HG02642 (cell line): ENCODE results near the gene FMR1.
A peak's percentile ranks its signal among the peaks of the same experiment; 100 is the strongest.

Source experiments
- ATAC-seq: cut with Tn5 transposase; IDR thresholded peaks from one replicate; pipeline ENCODE4 v1.9.1; 2021; ENCODE audit warnings: mild to moderate bottlenecking; ENCODE audit not compliant: unreplicated experiment, poor library complexity

FMR1 gene

DNA sequence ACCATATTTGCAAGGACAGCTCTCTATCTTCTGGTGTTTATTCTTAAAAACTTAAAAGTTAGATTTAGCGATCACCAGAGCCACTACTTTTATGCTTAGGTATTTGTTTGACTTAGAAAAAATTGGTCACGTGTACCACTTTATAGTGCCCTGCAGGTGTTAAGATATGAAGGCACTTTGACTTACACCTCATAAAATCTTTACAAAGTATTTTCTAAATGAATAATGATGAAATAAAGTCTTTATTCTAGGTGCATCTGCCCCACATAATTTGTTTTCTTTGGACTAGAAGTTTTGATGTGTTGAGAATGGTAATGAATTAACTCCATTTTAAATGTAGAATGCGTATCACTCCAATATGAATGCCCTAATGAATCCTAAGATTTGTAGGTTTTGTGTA, 2.9 kb downstream of the FMR1 start:
- no peak for ATAC-seq

DNA sequence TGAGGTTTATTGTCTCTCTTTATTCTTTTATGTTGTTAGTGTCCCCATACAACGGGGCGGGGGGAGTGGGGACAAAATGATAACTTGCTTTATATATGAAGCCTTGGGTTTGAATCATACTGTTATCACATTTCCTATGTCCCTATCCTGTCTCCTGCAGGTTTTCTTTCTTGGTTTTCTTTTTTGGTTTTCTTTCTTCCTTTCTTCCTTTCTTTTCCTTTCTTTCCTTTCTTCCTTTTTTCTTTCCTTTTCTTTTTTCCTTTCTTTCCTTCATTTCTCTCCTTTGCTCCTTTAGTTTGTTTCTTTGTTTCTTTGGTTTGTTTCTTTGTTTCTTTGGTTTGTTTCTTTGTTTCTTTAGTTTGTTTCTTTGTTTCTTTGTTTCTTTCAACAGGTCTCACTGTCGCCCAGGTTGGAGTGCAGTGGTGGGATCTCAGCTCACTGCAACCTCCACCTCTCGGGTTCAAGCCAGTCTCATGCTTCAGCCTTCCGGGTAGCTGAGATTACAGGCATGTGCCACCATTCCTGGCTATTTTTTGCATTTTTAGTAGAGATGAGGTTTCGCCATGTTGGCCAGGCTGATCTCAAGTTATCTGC, 4.8 kb downstream of the FMR1 start:
- ATAC-seq, result no peak

DNA sequence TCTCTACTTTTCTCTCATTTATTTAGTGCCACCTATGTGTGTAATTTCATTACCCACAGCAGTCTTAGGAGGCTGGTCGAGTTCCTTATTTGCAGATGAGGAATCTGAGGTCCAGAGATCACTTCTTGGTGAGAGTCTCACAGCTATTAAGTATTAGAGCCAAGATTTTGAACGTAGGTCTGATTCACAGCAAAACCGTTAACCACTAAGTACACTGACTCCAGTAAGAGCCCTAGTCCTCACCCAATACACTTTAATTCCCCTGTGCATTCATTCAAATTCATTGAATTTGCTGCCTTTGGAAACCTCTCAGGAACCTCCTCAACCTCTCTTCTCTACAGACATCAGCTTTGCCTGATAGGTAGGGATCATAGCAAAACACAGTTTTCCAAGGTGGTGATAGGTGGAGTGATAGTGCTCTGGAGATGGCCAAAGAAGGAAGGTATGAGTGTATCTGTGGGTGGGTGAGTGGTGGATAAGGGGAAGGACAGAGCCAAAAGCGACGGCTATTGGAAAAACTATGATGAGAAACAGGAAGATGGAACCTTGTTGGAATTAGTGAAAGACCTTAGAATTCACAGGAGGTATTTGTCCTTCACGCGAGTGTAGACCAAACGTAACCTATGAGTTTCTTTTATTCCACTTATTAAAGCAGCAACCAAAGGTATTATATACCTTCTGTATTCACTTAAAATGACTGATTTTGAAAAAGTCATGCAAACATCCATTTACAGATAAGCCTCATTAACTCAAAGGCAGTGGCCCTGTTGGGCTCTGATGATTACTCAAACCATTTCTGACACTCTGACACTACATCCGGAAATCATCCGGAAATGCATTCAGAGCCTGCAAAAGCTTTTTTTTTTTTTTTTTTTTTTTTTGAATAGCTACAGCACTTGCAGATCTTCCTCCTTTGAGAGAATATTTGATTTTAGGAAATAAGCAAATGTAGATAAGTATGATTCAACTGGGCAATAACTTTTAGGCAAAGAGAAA, 6.3 kb downstream of the FMR1 start:
- peak; percentile 89 for ATAC-seq

DNA sequence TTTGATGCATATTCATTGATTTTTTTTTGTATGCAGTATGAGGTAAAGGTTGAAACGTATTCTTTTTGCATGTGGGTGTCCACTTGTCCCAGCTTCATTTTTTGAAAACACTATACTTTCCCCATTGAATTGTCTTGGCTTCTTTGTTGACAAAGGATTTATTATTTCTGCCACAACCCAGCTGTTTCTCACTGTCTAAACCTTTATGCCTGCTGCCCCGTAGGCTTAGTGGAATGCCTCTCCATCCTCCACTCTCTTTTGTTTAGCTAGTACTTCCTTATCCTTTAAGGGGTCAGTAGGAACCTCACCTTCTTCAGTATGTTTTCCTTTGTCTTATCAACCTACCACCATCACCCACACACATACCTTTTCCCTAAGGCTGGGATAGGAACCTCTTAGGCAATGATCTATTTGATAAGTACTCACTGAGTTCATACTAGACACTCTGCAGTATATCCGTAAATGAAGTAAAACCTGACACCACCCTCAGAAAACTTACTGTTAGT, 8.5 kb downstream of the FMR1 start:
- ATAC-seq, result no peak

DNA sequence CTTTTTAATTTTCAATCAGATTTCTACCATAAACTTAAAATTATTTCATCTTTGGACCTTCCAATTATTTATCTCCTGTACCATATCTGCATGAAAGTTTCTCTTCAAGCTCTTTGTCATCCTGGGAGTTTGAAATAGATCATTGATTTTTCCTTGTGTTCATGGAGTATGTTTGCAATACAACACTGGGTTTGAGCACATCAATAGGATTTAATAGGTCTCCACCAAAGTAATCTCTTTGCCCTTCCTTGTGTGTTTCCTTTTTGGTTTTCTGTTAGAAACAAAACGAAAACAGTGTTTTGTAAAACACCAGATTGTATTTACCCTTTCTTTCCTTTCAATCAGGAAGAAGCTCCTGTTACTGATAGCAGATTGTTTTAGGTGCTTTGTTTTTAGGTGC, 11.9 kb downstream of the FMR1 start:
- ATAC-seq, result no peak

DNA sequence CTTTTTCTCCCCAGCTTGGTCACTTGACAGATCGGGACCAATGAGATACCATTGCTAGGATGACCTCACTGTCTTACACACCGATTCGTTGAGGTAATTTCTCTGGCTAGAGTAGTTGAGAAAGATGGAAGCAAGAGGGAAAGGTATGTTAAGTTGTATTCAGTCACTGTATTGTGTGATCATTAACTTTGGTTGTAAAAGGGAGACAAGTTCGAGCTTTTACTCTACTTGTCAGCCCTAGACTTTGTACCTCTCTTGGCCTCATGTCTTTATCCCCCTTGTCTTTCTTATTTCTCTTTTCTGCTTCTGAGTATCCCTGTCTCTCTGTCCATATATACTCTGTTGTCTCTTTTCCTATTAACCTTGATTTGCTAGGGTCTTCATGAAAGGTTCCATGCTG, 15.5 kb downstream of the FMR1 start:
- no peak for ATAC-seq

DNA sequence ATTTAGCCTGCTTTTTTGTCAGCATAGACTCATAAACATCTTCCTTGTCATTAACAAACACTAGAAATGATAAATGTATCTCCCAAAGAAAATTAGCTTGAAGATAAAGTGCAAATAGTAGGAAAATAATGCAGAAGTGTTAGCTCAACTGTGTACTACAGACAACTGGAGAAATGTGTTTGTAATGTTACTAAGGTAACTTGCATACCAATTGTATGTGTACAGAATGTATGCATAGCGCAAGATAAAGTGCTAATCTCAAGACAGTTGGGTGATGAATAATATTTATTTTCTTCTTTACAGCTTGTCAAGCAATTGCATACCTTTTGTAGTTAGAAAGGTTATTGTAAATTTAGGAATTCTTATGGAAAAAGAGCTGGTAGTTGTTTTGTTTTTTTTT, 22.1 kb downstream of the FMR1 start:
- no peak for ATAC-seq

DNA sequence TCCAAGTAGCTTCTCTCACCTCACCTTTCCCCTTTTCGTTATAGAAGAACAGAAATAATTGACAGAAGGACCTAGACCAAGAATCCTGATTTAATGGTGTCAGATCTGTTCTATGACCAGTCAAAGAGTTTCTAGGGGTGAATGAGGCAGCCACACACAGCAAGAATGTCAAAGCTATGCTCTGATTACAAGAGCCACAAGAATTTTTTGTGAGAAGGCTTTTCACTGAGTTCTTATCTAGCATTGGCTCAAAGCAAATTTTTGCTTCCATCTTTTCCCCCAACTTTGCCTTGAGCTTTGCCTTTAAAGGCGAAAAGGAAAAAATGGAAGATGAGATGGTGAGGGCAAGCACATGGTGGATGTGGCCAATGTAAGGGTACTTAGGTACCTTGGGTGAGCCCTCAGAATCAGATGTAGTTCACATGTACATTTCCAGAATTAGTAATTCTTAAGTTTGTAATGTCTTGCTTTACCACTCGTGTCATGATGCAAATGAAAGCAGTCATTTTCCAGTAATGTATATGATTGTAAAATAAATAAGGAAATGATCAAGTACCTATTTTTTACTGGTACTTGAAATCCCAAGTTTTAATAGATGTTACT, 23.5 kb downstream of the FMR1 start:
- ATAC-seq, result no peak

DNA sequence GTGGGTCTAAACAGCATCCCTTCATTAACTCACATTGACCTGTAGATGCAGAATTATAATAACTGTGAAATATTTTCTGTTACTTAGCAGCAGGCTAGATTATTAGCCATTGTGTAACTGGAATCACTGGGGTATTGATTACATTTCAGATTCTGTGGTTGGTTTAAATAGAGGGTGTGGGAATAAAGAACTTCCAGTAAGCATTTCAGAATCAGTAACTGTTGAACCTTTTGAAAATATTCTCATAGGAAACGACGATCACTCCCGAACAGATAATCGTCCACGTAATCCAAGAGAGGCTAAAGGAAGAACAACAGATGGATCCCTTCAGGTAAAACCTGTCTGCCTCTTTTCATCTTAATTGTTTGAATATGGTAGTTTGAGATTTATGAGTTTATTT, 33.6 kb downstream of the FMR1 start:
- no peak for ATAC-seq

DNA sequence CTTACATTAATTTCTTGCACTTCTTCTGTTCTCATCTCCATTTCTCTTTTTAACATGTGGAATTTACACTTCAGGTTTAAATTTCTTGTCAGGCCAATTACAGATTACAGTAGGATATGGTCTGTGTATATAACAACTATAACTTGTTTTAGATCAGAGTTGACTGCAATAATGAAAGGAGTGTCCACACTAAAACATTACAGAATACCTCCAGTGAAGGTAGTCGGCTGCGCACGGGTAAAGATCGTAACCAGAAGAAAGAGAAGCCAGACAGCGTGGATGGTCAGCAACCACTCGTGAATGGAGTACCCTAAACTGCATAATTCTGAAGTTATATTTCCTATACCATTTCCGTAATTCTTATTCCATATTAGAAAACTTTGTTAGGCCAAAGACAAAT, 36.8 kb downstream of the FMR1 start:
- ATAC-seq, result no peak

DNA sequence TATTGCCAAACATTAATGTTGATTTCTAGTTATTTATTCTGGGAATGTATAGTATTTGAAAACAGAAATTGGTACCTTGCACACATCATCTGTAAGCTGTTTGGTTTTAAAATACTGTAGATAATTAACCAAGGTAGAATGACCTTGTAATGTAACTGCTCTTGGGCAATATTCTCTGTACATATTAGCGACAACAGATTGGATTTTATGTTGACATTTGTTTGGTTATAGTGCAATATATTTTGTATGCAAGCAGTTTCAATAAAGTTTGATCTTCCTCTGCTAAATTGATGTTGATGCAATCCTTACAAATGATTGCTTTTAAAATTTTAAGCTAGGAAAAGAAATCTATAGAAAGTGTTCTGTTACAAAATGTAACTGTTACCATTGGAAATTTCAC, 38.6 kb downstream of the FMR1 start:
- ATAC-seq, result no peak

DNA sequence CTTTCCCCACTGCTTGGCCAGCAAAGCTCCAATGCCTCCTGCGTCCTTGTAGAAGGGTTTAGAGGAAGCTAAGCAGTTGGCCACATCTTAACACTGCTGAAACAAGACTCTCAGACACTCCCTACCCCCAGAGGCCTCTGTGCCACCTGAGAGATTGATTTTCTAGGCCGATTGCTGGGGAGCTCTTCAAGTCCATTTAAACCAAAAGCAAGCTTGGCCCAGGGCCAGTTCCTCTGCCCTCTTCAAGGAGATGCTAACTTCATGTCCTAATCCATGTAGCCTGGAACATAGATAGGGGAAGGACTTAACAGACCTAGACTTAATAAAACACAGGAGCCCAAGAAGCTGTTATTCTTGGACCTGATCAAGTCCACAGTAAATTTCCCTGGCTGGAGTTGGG, 42.3 kb downstream of the FMR1 start:
- no peak for ATAC-seq

DNA sequence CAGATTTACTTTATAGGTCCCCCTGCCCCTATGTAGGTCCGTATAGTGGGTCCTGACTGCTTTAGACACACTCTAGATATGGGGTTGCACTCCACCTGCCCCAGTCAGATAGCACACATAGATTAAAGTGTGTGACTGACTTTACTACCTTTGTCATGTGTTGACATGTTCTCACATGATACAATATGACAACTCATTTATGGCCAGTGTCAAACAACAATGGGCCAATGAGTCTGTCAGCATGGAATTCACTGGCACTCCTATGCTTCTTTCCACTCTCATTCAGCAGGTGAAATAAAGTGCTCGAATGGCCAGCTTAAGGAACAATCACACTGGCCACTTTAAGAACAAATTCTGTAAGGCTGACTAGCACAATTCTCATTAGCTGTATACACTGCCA, 45.6 kb downstream of the FMR1 start:
- ATAC-seq, result no peak

DNA sequence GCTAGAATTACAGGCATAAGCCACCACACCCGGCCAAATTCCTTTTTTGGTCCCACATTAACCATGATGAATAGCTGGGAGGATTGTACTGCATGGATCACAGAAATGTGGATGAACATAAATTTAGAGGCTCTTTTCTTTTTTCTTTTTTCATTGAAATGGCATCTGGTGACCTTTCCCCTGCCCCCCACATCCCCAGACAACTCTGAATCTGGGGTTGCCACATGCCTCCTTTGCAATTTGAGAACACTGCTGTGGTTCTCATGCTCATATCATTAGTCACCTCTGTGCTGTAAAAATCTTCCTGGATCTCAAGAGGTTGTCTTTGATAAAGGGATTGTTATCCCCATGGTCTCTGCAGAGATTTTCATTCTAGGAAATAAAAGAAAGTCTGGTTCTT, 46.6 kb downstream of the FMR1 start:
- ATAC-seq, result no peak

DNA sequence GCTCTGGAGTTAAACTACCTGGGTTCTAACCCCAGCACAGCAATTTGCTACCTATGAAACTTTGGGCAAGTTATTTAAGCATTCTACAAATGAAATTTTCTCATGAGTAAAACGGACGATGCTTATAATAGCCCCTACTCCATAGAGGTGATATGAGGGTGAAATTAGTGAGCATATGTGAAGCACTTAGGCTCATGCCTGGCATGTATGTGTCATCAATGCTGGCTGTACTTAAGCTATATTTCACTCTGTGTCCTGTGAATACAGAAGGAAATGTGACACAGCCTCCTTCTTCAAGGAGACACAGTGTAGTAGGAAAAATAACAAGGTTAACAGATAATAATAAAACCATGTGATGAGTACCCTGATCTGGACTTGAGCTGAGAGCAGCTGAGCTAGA, 49.0 kb downstream of the FMR1 start:
- no peak for ATAC-seq

DNA sequence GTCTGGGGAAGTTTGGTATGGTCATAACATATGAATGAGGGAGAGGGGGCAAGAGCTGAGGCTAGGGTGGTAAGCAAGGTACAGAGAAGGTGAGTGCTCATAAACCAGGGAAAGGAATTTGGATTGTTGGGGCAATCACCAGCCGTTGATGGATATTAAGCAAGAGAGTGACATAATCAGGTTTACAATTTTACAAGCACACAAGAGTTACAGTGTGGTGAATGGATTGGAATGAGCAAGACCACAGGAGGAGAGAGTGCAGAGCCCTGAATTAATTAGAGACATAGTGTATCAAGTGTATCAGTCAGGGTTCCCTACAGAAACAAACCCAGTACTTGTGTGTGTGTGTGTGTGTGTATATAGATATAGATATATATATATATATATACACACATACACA, 50.8 kb downstream of the FMR1 start:
- no peak for ATAC-seq

DNA sequence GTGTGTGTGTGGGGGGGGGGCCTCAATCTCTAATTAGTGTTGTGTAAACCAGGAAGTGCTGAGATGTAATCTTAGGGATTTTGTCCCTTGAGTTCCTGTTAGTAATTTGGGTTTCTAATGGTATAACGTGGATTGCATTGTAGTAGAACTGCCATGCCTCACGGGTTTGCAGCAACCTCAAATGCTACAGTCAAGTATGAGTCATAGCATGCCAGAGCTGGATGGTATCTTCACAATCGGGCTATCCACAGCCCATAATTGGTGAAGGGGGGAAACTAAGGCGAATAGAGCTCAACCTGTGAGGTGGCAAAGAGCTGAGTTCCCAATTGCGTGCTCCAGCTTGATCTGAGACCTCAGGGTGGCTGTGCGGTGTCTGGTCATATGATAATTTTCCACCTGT, 67.2 kb downstream of the FMR1 start:
- ATAC-seq, result no peak

DNA sequence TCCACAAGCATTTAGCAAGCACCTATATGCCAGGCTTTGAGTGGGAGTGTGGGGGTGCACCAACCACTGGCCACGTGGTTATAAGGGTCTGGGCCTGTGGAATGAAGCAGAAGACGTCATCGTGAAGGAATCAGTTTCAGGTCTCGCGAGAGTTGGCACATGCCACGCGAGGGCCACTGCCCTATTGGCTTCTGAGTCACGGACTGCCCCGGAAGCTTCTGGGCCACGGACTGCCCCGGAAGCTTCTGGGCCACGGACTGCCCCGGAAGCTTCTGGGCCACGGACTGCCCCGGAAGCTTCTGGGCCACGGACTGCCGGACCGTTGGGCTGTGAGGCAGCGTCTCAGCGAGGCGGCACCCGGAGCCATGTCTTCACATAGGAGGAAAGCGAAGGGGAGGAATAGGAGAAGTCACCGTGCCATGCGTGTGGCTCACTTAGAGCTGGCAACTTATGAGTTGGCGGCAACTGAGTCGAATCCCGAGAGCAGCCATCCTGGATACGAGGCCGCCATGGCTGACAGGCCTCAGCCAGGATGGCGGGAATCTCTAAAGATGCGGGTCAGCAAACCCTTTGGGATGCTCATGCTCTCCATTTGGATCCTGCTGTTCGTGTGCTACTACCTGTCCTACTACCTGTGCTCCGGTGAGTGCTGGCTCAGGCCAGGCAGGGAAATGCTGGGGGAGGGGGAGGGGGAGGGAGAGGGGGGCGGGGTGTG, 69.5 kb downstream of the FMR1 start, which contains the start of gene FMR1NB:
TSS of gene FMR1NB (plus strand) at position 300 of the 715 bp plus-strand sequence. CDS start at position 366, 66 bp downstream.
- no peak for ATAC-seq
